ENCODE measurements around the gene CCDC141. TPM values are rescaled to one million over a fixed set of nuclear protein-coding genes. Genes with fewer than 3 reads are reported as not detected.
"Not testable (repeated sequence)": the region's sequence is repeated elsewhere in the genome, so short reads cannot be mapped to it uniquely, and the experiment has no call there.

Gene CCDC141
- polyA plus RNA-seq, 10 donors = 32.4 to 94.7 (median 58.5) TPM

DNA sequence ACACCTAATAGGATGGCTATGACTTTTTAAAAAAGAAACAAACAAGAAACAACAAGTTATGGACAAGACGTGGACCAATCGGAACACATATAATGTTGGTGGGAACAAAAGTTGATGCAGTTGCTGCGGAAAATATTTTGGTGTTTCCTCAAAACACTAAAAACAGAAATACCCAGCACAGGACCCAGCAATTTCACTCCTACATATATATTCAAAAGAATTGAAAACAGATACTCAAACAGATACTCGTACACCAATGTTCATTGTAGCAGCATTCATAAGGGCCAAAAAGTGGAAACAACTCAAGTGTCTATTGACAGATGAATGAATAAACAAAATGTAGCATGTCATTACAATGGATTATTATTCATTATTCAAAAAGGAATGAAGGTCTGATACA lies 12.1 kb downstream of the CCDC141 start:
- no peak for DNase-seq

DNA sequence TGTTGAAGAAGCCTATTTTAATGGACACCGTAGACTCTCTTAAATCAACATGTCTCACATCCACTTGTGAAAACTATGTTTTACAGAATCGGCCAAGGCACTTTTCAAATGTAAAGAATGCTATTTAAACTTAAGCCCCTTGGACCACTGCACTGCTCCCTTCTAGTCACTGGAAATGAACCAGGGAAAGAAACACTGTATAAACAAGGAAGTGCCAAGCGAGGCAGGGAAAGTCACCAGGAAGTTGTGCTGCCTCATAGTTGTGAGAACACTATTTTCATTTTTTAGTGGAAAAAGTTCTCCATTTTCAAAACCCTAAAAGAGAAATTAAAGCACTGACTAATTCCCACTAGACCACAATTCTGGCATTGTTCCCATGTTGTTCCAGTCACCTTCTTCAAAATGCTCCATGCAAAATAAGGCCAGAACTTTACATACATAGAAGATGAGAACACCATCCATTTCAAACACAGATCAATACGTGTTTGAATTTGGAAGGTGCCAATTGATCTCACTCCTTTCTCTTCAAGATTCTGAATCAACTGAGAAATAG lies 13.5 kb downstream of the CCDC141 start:
- peak in 1 of 3 donors; percentile 10 for DNase-seq

DNA sequence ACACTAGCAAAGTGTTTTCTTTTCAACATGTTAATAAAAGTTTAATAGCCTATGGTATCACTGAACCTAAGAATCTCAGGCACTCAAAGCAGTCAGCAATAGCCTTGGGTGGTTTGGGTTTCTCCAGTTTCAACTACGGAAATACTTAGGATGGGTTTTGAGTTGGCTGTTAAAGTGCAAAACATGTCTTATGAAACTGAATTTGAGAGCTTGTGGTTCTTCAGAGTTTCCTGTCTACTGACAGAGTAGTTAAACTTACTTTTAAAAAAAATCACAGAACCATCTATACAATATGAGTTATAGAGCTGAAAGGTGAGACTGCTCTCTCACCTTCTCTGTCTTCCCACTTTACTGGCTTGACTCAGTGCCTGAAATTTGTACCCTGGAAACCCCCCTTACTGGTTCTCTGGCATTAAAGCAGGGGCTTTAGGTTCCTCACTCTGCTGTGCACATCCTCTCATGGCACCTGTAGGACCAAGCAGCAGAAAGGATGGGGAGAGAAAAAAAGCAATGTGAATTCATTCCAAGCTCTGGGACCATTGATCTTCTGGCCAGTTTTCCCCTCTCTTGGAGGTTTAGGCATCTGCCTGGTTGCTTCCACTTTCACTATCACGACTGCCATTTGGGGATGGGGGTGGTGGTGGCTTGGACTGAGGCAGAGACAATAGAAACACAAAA lies 18.1 kb downstream of the CCDC141 start:
- DNase-seq = peak in 2 of 3 donors; percentile 16 to 20

- DNase-seq = no peak
Observed at GRCh38 chr2:179024445-179024844, 25.5 kb downstream of the CCDC141 start.

GRCh38 chr2:179022685-179023084 lies 27.3 kb downstream of the CCDC141 start:
- no peak for DNase-seq

DNA sequence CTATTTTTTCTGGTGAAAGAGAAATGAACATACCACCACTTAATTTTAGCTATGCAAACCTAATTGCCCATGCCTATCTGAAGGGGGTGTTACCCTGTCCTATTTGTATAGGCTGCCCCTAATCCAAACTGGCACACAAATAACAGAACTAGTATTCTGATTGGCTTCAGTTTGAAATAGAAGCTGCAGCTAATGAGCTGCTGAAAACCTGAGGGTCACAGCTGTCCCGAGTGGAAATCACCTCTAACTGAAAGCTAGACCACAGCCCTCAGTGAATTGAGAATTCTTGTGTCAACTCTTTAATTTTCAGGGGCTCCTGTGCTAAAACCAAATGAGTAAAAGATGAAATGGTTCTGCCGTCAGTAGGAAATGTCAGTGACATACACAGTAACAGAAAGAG lies 28.7 kb downstream of the CCDC141 start:
- peak in 1 of 3 donors; percentile 26 for DNase-seq

GRCh38 chr2:179020156-179020750 lies 29.7 kb downstream of the CCDC141 start:
- DNase-seq = no peak

DNA sequence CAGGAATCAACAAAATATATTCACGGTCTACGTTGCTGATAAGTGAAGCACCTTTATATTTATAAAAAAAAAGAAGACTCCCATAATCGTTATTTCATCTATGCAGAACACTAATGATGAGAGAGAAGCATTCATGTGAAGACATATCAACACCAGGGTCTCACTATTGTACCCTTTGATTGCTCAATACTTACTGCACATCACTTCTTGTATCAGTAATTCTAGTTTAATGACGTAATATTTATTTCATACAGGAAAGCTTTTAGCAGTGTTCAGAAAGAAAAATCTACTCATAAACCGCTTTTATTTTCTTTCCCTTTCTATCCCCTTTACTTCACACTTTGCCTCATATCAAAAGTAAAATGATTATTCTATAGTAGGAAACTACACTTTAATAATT lies 30.7 kb downstream of the CCDC141 start:
- no peak for DNase-seq

GRCh38 chr2:179017773-179018357 lies 32.1 kb downstream of the CCDC141 start:
- no peak for DNase-seq

DNA sequence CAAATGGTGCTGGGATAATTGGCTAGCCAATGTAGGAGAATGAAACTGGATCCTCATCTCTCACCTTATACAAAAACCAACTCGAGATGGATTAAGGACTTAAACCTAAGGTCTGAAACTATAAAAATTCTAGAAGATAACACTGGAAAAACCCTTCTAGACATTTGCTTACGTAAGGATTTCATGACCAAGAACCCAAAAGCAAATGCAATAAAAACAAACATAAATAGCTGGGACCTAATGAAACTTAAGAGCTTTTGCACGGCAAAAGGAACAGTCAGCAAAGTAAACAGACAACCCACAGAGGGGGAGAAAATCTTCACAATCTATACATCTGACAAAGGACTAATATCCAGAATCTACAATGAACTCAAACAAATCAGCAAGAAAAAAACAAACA lies 35.7 kb downstream of the CCDC141 start:
- DNase-seq = not testable (repeated sequence)

DNA sequence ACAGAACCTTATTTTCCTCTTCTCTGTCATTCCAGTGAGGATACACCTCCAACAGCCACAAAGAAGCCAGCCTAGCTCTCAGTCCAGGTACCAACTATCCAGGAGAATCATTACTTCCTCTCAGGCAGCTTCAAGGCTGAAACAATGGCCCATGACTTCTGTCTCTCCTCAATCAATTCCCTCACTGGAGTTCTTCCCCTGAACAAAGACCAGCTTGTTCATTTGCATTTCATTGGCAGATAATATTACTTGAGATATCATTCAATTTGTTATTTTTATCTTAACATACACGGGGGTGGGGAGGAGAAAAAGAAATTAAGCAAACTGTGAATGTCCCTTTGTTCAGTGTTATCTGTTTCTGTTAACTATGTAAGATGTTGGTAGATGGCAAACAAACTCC lies 44.0 kb downstream of the CCDC141 start:
- no peak for DNase-seq

DNA sequence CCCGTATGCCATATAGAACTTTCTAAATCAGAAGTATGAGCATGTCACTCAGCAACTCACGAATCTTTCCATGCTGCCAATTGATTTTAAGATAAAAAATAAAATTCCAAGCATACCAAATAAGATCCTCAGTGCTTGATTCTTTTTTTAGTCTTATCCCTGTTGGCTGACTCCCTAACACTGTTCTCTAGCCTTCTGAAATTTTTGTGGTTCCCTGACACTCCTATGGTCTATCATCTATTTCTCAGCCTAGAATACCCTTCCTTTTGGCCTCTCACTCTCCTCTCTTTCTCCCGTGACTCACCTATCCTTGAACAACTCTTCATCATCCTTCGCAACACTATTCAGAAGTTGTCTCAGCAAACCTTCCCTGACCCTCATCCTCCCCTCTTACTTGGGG lies 50.5 kb downstream of the CCDC141 start:
- no peak for DNase-seq

- DNase-seq = no peak
Observed at GRCh38 chr2:178998539-178998938, 51.4 kb downstream of the CCDC141 start.

DNA sequence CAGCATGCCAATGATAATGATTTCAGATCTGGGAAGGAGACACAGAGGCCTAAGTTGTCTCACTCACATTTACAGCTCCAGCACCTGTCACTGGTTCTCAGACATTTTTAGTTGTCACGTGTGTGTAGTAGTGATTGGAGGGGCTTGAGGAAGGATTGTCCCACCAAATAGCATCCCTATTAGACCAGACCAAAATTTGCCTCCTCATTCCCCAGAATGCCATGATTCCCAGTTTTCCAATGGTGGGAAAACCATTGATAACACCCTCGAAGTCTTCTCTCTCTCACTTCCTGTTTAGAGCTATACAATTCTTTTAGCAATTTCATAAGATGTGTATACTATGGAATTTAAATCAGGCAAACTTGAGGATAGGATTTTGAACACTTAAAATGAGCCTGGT lies 52.5 kb downstream of the CCDC141 start:
- peak in 1 of 3 donors; percentile 2 for DNase-seq

GRCh38 chr2:178997067-178997466 lies 52.9 kb downstream of the CCDC141 start:
- DNase-seq = no peak

GRCh38 chr2:178994264-178994663 lies 55.7 kb downstream of the CCDC141 start:
- DNase-seq = no peak

DNA sequence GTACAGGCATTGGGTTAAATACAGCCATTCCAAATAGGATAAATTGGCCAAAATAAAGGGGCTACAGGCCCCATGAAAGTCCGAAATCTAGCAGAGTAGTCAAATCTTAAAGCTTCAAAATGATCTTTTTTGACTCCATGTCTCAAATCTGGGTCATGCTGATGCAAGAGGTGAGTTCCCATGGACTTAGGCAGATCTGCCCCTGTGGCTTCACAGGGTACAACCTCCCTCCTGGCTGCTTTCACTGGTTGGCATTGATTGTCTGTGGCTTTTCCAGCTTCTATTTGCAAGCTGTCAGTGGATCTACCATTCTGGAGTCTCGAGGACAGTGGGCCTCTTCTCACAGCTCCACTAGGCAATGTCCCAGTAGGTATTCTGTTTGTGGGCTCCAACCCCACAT lies 56.1 kb downstream of the CCDC141 start:
- DNase-seq = no peak

DNA sequence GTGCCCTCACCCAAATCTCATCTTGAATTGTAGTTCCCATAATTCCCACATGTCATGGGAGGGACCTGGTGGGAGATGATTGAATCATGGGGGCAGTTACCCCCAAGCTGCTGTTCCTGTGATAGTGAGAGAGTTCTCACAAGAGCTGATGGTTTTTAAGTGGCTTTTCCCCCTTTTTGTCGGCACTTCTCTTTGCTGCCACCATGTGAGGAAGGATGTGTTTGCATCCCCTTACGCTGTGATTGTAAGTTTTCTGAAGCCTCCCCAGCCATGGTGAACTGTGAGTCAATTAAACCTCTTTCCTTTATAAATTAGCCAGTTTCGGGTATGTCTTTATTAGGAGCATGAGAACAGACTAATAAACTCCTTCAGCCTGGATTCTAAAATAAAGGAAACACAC lies 57.2 kb downstream of the CCDC141 start:
- DNase-seq = not testable (repeated sequence)

- no peak for DNase-seq
Observed at GRCh38 chr2:178990533-178991241, 59.2 kb downstream of the CCDC141 start.

DNA sequence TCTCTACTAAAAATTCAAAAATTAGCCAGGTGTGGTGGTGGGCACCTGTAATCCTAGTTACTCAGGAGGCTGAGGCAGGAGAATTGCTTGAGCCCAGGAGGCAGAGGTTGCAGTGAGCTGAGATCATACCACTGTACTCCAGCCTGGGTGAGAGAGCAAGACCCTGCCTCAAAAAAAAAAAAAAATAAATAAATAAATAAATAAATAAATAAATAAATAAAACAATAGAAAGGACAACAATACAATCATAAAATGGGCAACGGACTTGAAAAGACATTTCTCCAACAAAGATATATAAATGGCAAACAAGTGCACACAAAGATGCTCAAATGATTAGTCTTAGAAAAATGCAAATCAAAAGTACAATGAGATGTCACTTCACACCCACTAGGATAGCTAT lies 60.5 kb downstream of the CCDC141 start:
- DNase-seq = not testable (repeated sequence)

DNA sequence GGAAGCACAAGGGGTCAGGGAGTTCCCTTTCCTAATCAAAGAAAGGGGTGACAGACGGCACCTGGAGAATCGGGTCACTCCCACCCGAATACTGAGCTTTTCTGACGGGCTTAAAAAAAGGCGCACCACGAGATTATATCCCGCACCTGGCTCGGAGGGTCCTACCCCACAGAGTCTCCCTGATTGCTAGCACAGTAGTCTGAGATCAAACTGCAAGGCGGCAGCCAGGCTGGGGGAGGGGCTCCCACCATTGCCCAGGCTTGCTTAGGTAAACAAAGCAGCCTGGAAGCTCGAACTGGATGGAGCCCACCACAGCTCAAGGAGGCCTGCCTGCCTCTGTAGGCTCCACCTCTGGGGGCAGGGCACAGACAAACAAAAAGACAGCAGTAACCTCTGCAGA lies 67.3 kb downstream of the CCDC141 start:
- not testable (repeated sequence) for DNase-seq

GRCh38 chr2:178980815-178981214 lies 69.1 kb downstream of the CCDC141 start:
- no peak for DNase-seq
